Endodermal cell (in vitro differentiated cells): ENCODE results near the gene AVPR1B. TPM values are rescaled to one million over a fixed set of nuclear protein-coding genes. Genes with fewer than 3 reads are reported as not detected.

Experiments
- DNase-seq: peaks from one replicate; pipeline ENCODE4 v3.0.0-alpha.2; 2017
- H3K27ac ChIP-seq: 2 replicates; pipeline ENCODE4 v1.5.1; 2013; ENCODE audit warnings: mild to moderate bottlenecking, low read depth, low read length, moderate library complexity
- H3K27me3 ChIP-seq: 2 replicates; pipeline ENCODE4 v1.6.1; 2013; ENCODE audit warnings: mild to moderate bottlenecking, low read length, moderate library complexity; ENCODE audit not compliant: insufficient read depth, control insufficient read depth, poor library complexity, severe bottlenecking
- H3K36me3 ChIP-seq: 2 replicates; pipeline ENCODE4 v1.7.0; 2013; ENCODE audit warnings: mild to moderate bottlenecking, low read length, moderate library complexity; ENCODE audit not compliant: control insufficient read depth, insufficient read depth
- H3K4me1 ChIP-seq: one replicate; pipeline ENCODE4 v1.7.0; 2013; ENCODE audit warnings: low read length; ENCODE audit not compliant: control insufficient read depth, insufficient read depth
- H3K4me3 ChIP-seq: 2 replicates; pipeline ENCODE4 v1.5.1; 2013; ENCODE audit warnings: mild to moderate bottlenecking, low read length, moderate library complexity
- H3K9ac ChIP-seq: 2 replicates; pipeline ENCODE4 v1.6.1; 2013; ENCODE audit warnings: mild to moderate bottlenecking, low read length, moderate library complexity; ENCODE audit not compliant: poor library complexity, severe bottlenecking; ENCODE audit errors: extremely low read depth
- H3K9me3 ChIP-seq: 2 replicates; pipeline ENCODE4 v1.6.1; 2013; ENCODE audit warnings: mild to moderate bottlenecking, low read length, moderate library complexity; ENCODE audit not compliant: control insufficient read depth
- H3K27ac Mint-ChIP-seq: 2 replicates; pipeline ENCODE4 v1.8.0; 2020; ENCODE audit warnings: mixed read lengths
- H3K27me3 Mint-ChIP-seq: 2 replicates; pipeline ENCODE4 v1.8.0; 2021; ENCODE audit warnings: mild to moderate bottlenecking, mixed read lengths; ENCODE audit not compliant: insufficient read depth
- H3K36me3 Mint-ChIP-seq: 2 replicates; pipeline ENCODE4 v1.8.0; 2020; ENCODE audit warnings: low read depth, mixed read lengths
- H3K4me1 Mint-ChIP-seq: 2 replicates; pipeline ENCODE4 v1.8.0; 2020; ENCODE audit warnings: mixed read lengths
- H3K4me3 Mint-ChIP-seq: 2 replicates; pipeline ENCODE4 v1.8.0; 2020; ENCODE audit warnings: mild to moderate bottlenecking, moderate library complexity, mixed read lengths
- H3K9me3 Mint-ChIP-seq: 2 replicates; pipeline ENCODE4 v1.8.0; 2020; ENCODE audit warnings: mild to moderate bottlenecking, mixed read lengths
- WGBS, 2 experiments: methylation state at CpG; one replicate each; pipeline versions ENCODE4 v1.1.5 to v1.1.7; 2013; ENCODE audit warnings: missing lambda C conversion rate in 2 of 2, mixed read lengths in 1 of 2; ENCODE audit not compliant: insufficient coverage in 1 of 2, insufficient read length in 1 of 2; 5-methylcytosine and 5-hydroxymethylcytosine counted together
- total RNA-seq, 2 donors: library from RNA; stranded (reverse); fragmentation: NEBNext Ultra II Directional in 1 of 2; extraction: Animal tissue kit (Norgen Biotek cat#: 25700) in 1 of 2; gene quantifications; 2 replicates in 1 of 2; 3 replicates in 1 of 2; pipeline ENCODE4 v1.2.1, GENCODE V29; 2021
- TF ChIP-seq, protein P1 (sequence below): fragments of 200-600 bp; sonication (generic); conservative IDR thresholded peaks from 2 replicates; pipeline ENCODE4 v1.5.0; 2021; ENCODE audit warnings: antibody characterized with exemption, mild to moderate bottlenecking

AVPR1B gene
- total RNA-seq, 2 donors from 2014 or later: 0.11 TPM; not detected in 1

DNA sequence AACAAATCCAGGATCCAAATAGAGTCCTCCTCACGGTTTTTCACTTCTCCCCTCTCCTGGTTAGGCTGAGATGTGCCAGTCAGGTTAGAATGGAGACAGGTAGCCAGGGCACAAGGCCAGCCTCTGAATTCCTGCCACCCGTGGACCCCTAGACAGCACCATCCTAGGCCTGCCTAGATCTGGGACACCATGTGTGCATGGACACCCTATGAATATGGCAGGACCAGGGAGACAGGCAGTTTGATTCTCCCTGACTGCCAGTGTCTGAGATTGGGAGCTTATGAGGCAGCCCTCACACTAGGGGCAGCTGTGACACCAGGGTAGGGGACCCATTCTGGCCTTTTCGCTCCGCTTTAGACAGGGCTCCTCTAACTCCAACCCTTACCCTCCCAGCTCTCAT lies 7.5 kb downstream of the AVPR1B start:
- TF ChIP-seq, protein P1, sequence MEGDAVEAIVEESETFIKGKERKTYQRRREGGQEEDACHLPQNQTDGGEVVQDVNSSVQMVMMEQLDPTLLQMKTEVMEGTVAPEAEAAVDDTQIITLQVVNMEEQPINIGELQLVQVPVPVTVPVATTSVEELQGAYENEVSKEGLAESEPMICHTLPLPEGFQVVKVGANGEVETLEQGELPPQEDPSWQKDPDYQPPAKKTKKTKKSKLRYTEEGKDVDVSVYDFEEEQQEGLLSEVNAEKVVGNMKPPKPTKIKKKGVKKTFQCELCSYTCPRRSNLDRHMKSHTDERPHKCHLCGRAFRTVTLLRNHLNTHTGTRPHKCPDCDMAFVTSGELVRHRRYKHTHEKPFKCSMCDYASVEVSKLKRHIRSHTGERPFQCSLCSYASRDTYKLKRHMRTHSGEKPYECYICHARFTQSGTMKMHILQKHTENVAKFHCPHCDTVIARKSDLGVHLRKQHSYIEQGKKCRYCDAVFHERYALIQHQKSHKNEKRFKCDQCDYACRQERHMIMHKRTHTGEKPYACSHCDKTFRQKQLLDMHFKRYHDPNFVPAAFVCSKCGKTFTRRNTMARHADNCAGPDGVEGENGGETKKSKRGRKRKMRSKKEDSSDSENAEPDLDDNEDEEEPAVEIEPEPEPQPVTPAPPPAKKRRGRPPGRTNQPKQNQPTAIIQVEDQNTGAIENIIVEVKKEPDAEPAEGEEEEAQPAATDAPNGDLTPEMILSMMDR: no peak
- Histone ChIP-seq H3K27me3 (peaks cover 8% of the 10 kb centered on the region), H3K27ac (no peak overlapping the region), H3K4me3 (no peak overlapping the region), H3K9me3 (no peaks in the 10 kb centered on the region), H3K9ac (no peak overlapping the region), H3K36me3 (no peaks in the 10 kb centered on the region), H3K4me1 (peaks cover 2% of the 10 kb centered on the region)
- H3K27me3 Mint-ChIP-seq: peaks cover 5% of the 10 kb centered on the region
- no peaks in the 10 kb centered on the region for H3K9me3 Mint-ChIP-seq
- H3K4me3 Mint-ChIP-seq: no peak overlapping the region
- WGBS, 2 experiments: 83 to 88% methylated on average over 1 to 4 of the region's 4 CpGs
- no peak overlapping the region for H3K27ac Mint-ChIP-seq
- no peaks in the 10 kb centered on the region for H3K36me3 Mint-ChIP-seq
- DNase-seq: no peak
- peaks cover 15% of the 10 kb centered on the region for H3K4me1 Mint-ChIP-seq

DNA sequence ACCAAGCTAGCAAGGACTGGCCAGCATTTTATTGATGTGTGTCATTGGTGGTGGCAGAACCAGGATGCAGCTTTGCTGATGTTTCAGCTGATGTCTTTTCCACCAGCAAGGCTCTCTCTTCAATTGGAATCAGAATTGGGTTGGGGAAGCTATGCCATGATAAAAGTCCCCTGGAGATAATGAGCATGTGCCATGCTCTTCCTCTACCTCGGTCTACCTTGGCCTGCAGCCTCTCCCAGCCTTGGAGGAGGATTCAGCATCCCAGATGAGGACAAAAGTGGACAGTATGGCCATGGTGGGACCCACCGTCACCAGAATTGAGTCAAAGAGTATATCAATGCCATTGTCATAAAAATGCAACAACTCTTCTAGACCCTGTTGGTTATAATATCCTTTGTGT lies 8.6 kb downstream of the AVPR1B start:
- Mint-ChIP-seq H3K4me1 (peaks cover 18% of the 10 kb centered on the region), H3K4me3 (no peak overlapping the region), H3K36me3 (no peaks in the 10 kb centered on the region), H3K27ac (no peak overlapping the region), H3K9me3 (no peaks in the 10 kb centered on the region), H3K27me3 (no peaks in the 10 kb centered on the region)
- Histone ChIP-seq H3K4me3 (no peak overlapping the region), H3K36me3 (no peaks in the 10 kb centered on the region), H3K4me1 (peaks cover 2% of the 10 kb centered on the region), H3K9me3 (no peaks in the 10 kb centered on the region), H3K27ac (no peak overlapping the region), H3K27me3 (no peaks in the 10 kb centered on the region), H3K9ac (no peak overlapping the region)
- 88% methylated on average over 2 of the region's 2 CpGs for WGBS, 2 experiments
- no peak for DNase-seq
- TF ChIP-seq, protein P1: no peak

DNA sequence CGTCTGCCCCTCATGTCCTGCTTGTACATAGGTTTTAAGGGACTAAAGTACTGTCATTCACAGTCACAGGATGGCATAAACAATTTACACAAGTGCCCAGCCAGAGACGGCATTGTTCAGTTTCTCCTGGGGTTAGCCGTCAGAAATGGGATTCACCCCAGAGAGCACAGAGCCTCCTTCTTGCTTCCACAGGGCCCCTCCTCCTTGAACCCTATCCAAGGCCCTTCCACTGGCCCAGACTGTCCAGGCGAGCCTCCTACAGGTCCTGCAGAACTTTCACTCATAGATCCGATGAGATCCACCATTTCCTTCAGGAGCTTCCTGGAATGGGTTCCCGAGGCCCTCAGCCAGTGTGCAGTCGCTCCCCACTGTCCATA lies 10.0 kb downstream of the AVPR1B start:
- H3K36me3 ChIP-seq: no peaks in the 10 kb centered on the region
- no peaks in the 10 kb centered on the region for H3K9me3 ChIP-seq
- no peak overlapping the region for H3K4me3 ChIP-seq
- no peak for DNase-seq
- H3K4me1 Mint-ChIP-seq: peaks cover 13% of the 10 kb centered on the region
- 89 to 94% methylated on average over 4 to 7 of the region's 7 CpGs for WGBS, 2 experiments
- H3K36me3 Mint-ChIP-seq: no peaks in the 10 kb centered on the region
- no peak overlapping the region for H3K27ac Mint-ChIP-seq
- TF ChIP-seq, protein P1: no peak
- no peaks in the 10 kb centered on the region for H3K27me3 ChIP-seq
- no peak overlapping the region for H3K9ac ChIP-seq
- H3K27me3 Mint-ChIP-seq: no peaks in the 10 kb centered on the region
- H3K4me1 ChIP-seq: peaks cover 2% of the 10 kb centered on the region
- H3K4me3 Mint-ChIP-seq: no peak overlapping the region
- H3K9me3 Mint-ChIP-seq: no peaks in the 10 kb centered on the region
- no peak overlapping the region for H3K27ac ChIP-seq
